WTC11 (cell line): ENCODE data around the gene WDPCP. TPM values are rescaled to one million over a fixed set of nuclear protein-coding genes. Genes with fewer than 3 reads are reported as not detected.

Experiments
- ATAC-seq: fragments of 200-7000 bp; cut with Tn5 transposase; 2 replicates; pipeline ENCODE4 v1.10.0; 2021; ENCODE audit warnings: mild to moderate bottlenecking, moderate library complexity
- CTCF ChIA-PET: fragments of 300-600 bp; sonication (Branson Sonifier 250); formaldehyde crosslinking; loops from one replicate; lab custom pipeline; 2021; ENCODE audit warnings: antibody characterized with exemption; lab: Charles Lee
- POLR2A ChIA-PET: fragments of 350-600 bp; sonication (Branson Sonifier 250); formaldehyde crosslinking; loops from one replicate; lab custom pipeline; 2021; ENCODE audit warnings: antibody characterized with exemption; lab: Charles Lee
- DNase-seq: peaks from one replicate; pipeline ENCODE4 v3.0.0; 2021; ENCODE audit warnings: low spot score
- H3K27ac Mint-ChIP-seq: 2 replicates; pipeline ENCODE4 v1.8.0; 2021; ENCODE audit warnings: mixed read lengths
- H3K27me3 Mint-ChIP-seq: 2 replicates; pipeline ENCODE4 v1.8.0; 2021; ENCODE audit warnings: low read depth, mild to moderate bottlenecking, moderate library complexity, mixed read lengths
- H3K36me3 Mint-ChIP-seq: 2 replicates; pipeline ENCODE4 v1.8.0; 2021; ENCODE audit warnings: mixed read lengths
- H3K4me1 Mint-ChIP-seq: 2 replicates; pipeline ENCODE4 v1.8.0; 2022; ENCODE audit warnings: mixed read lengths
- H3K4me3 Mint-ChIP-seq: 2 replicates; pipeline ENCODE4 v1.8.0; 2021; ENCODE audit warnings: mild to moderate bottlenecking, moderate library complexity, mixed read lengths
- H3K9me3 Mint-ChIP-seq: 2 replicates; pipeline ENCODE4 v1.8.0; 2021; ENCODE audit warnings: mixed read lengths
- ATF1 ChIP-seq: sonication (generic); formaldehyde crosslinking; IDR thresholded peaks from 2 replicates; pipeline ENCODE4 v1.8.1; 2023; ENCODE audit warnings: mild to moderate bottlenecking, moderate library complexity, missing genetic modification reagents
- ELF4 ChIP-seq: sonication (generic); formaldehyde crosslinking; IDR thresholded peaks from 2 replicates; pipeline ENCODE4 v1.8.1; 2022; ENCODE audit warnings: low read depth, mild to moderate bottlenecking, moderate library complexity, missing genetic modification reagents
- EMX1 ChIP-seq: fragments of 250-450 bp; sonication (Bioruptor Pico); IDR thresholded peaks from 2 replicates; pipeline ENCODE4 v1.8.0; 2021; ENCODE audit warnings: mild to moderate bottlenecking
- ETV6 ChIP-seq: sonication (generic); formaldehyde crosslinking; IDR thresholded peaks from 2 replicates; pipeline ENCODE4 v1.8.1; 2022; ENCODE audit warnings: mild to moderate bottlenecking, missing genetic modification reagents
- GABPB1 ChIP-seq: sonication (generic); formaldehyde crosslinking; IDR thresholded peaks from 2 replicates; pipeline ENCODE4 v1.8.1; 2023; ENCODE audit warnings: mild to moderate bottlenecking, missing genetic modification reagents
- GTF2I ChIP-seq: fragments of 250-450 bp; sonication (Bioruptor Pico); conservative IDR thresholded peaks from 2 replicates; pipeline ENCODE4 v1.4.0; 2021; ENCODE audit warnings: mild to moderate bottlenecking
- JUN ChIP-seq: sonication (generic); formaldehyde crosslinking; IDR thresholded peaks from 2 replicates; pipeline ENCODE4 v1.8.0; 2023; ENCODE audit warnings: mild to moderate bottlenecking, missing genetic modification reagents
- NFYB ChIP-seq: sonication (generic); formaldehyde crosslinking; conservative IDR thresholded peaks from 2 replicates; pipeline ENCODE4 v1.8.0; 2022; ENCODE audit warnings: low read depth, missing genetic modification reagents
- NR1H2 ChIP-seq: sonication (generic); formaldehyde crosslinking; IDR thresholded peaks from 2 replicates; pipeline ENCODE4 v1.9.0; 2021; ENCODE audit warnings: mild to moderate bottlenecking, moderate library complexity, missing genetic modification reagents
- OVOL2 ChIP-seq: fragments of 250-450 bp; sonication (Bioruptor Pico); IDR thresholded peaks from 2 replicates; pipeline ENCODE4 v1.9.0; 2021; ENCODE audit warnings: mild to moderate bottlenecking, borderline replicate concordance
- SP1 ChIP-seq: sonication (generic); formaldehyde crosslinking; conservative IDR thresholded peaks from 2 replicates; pipeline ENCODE4 v1.8.1; 2022; ENCODE audit warnings: missing genetic modification reagents
- TP53 ChIP-seq: sonication (generic); formaldehyde crosslinking; IDR thresholded peaks from 2 replicates; pipeline ENCODE4 v1.8.1; 2023; ENCODE audit warnings: mild to moderate bottlenecking, missing genetic modification reagents
- ZBTB21 ChIP-seq: sonication (generic); formaldehyde crosslinking; IDR thresholded peaks from 2 replicates; pipeline ENCODE4 v1.8.1; 2023; ENCODE audit warnings: mild to moderate bottlenecking, missing genetic modification reagents, borderline replicate concordance
- ZNF138 ChIP-seq: sonication (generic); formaldehyde crosslinking; conservative IDR thresholded peaks from 2 replicates; pipeline ENCODE4 v1.8.1; 2022; ENCODE audit warnings: mild to moderate bottlenecking, moderate library complexity, missing genetic modification reagents
- ZNF219 ChIP-seq: sonication (generic); formaldehyde crosslinking; IDR thresholded peaks from 2 replicates; pipeline ENCODE4 v1.8.0; 2023; ENCODE audit warnings: missing genetic modification reagents, mild to moderate bottlenecking, borderline replicate concordance
- total RNA-seq: library from RNA; stranded (reverse); gene quantifications from 3 replicates; pipeline ENCODE4 v1.2.3, GENCODE V29; 2021
- TF ChIP-seq, protein P1 (sequence below): sonication (generic); formaldehyde crosslinking; IDR thresholded peaks from 2 replicates; pipeline ENCODE4 v1.8.0; 2023; ENCODE audit warnings: missing genetic modification reagents, mild to moderate bottlenecking, borderline replicate concordance
- TF ChIP-seq, protein P2 (sequence below): sonication (generic); formaldehyde crosslinking; IDR thresholded peaks from 2 replicates; pipeline ENCODE4 v1.8.0; 2022; ENCODE audit warnings: missing genetic modification reagents
- TF ChIP-seq, protein P3 (sequence below): fragments of 250-450 bp; sonication (Bioruptor Pico); conservative IDR thresholded peaks from 2 replicates; pipeline ENCODE4 v1.9.0; 2021; ENCODE audit warnings: mild to moderate bottlenecking
- TF ChIP-seq, protein P4 (sequence below): sonication (generic); formaldehyde crosslinking; IDR thresholded peaks from 2 replicates; pipeline ENCODE4 v1.8.0; 2022; ENCODE audit warnings: mild to moderate bottlenecking, missing genetic modification reagents
- TF ChIP-seq, protein P5 (sequence below): sonication (generic); formaldehyde crosslinking; IDR thresholded peaks from 2 replicates; pipeline ENCODE4 v1.8.0; 2022; ENCODE audit warnings: mild to moderate bottlenecking, missing genetic modification reagents

WDPCP gene
- total RNA-seq, 1 experiment from 2014 or later: 10.9 TPM

DNA sequence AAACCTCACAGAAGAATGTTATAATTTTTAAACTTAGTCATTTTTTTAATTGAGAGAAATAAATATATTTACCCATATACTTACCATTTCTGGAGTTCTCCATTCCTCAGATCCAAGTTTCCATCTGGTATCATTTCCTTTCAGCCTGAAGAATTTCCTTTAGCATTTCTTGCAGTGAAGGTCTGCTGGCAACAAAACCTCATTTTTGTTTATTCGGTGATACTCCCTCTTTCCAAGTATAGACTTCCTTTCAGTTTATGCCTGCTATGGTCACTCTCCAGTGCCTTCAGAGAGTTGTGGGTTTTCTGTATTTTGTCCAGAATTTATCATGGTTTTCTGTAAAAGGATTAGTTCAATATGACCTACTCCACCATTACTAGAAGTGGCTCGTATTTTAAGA lies 17.0 kb downstream of the WDPCP start:
- no peaks in the 10 kb centered on the region for H3K27me3 Mint-ChIP-seq
- ChIA-PET POLR2A (no interaction called here), CTCF (no interaction called here)
- peak overlapping the region; percentile 63; the same call in 1 of the 2 replicates for H3K27ac Mint-ChIP-seq
- DNase-seq: no peak
- TF ChIP-seq JUN (CRISPR knock-in tag) (no peak), ETV6 (CRISPR knock-in tag) (no peak), EMX1 (no peak), OVOL2 (no peak), NR1H2 (no peak), ZNF138 (CRISPR knock-in tag) (no peak), NFYB (no peak), GABPB1 (no peak), ZNF219 (CRISPR knock-in tag) (no peak), ELF4 (no peak), SP1 (CRISPR knock-in tag) (no peak), GTF2I (CRISPR knock-in tag) (no peak), ZBTB21 (CRISPR knock-in tag) (no peak), TP53 (CRISPR knock-in tag) (no peak), ATF1 (CRISPR knock-in tag) (no peak)
- TF ChIP-seq, protein P1, sequence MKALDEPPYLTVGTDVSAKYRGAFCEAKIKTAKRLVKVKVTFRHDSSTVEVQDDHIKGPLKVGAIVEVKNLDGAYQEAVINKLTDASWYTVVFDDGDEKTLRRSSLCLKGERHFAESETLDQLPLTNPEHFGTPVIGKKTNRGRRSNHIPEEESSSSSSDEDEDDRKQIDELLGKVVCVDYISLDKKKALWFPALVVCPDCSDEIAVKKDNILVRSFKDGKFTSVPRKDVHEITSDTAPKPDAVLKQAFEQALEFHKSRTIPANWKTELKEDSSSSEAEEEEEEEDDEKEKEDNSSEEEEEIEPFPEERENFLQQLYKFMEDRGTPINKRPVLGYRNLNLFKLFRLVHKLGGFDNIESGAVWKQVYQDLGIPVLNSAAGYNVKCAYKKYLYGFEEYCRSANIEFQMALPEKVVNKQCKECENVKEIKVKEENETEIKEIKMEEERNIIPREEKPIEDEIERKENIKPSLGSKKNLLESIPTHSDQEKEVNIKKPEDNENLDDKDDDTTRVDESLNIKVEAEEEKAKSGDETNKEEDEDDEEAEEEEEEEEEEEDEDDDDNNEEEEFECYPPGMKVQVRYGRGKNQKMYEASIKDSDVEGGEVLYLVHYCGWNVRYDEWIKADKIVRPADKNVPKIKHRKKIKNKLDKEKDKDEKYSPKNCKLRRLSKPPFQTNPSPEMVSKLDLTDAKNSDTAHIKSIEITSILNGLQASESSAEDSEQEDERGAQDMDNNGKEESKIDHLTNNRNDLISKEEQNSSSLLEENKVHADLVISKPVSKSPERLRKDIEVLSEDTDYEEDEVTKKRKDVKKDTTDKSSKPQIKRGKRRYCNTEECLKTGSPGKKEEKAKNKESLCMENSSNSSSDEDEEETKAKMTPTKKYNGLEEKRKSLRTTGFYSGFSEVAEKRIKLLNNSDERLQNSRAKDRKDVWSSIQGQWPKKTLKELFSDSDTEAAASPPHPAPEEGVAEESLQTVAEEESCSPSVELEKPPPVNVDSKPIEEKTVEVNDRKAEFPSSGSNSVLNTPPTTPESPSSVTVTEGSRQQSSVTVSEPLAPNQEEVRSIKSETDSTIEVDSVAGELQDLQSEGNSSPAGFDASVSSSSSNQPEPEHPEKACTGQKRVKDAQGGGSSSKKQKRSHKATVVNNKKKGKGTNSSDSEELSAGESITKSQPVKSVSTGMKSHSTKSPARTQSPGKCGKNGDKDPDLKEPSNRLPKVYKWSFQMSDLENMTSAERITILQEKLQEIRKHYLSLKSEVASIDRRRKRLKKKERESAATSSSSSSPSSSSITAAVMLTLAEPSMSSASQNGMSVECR: no peak
- TF ChIP-seq, protein P2, sequence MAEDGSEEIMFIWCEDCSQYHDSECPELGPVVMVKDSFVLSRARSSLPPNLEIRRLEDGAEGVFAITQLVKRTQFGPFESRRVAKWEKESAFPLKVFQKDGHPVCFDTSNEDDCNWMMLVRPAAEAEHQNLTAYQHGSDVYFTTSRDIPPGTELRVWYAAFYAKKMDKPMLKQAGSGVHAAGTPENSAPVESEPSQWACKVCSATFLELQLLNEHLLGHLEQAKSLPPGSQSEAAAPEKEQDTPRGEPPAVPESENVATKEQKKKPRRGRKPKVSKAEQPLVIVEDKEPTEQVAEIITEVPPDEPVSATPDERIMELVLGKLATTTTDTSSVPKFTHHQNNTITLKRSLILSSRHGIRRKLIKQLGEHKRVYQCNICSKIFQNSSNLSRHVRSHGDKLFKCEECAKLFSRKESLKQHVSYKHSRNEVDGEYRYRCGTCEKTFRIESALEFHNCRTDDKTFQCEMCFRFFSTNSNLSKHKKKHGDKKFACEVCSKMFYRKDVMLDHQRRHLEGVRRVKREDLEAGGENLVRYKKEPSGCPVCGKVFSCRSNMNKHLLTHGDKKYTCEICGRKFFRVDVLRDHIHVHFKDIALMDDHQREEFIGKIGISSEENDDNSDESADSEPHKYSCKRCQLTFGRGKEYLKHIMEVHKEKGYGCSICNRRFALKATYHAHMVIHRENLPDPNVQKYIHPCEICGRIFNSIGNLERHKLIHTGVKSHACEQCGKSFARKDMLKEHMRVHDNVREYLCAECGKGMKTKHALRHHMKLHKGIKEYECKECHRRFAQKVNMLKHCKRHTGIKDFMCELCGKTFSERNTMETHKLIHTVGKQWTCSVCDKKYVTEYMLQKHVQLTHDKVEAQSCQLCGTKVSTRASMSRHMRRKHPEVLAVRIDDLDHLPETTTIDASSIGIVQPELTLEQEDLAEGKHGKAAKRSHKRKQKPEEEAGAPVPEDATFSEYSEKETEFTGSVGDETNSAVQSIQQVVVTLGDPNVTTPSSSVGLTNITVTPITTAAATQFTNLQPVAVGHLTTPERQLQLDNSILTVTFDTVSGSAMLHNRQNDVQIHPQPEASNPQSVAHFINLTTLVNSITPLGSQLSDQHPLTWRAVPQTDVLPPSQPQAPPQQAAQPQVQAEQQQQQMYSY (CRISPR knock-in tag): no peak
- TF ChIP-seq, protein P3, sequence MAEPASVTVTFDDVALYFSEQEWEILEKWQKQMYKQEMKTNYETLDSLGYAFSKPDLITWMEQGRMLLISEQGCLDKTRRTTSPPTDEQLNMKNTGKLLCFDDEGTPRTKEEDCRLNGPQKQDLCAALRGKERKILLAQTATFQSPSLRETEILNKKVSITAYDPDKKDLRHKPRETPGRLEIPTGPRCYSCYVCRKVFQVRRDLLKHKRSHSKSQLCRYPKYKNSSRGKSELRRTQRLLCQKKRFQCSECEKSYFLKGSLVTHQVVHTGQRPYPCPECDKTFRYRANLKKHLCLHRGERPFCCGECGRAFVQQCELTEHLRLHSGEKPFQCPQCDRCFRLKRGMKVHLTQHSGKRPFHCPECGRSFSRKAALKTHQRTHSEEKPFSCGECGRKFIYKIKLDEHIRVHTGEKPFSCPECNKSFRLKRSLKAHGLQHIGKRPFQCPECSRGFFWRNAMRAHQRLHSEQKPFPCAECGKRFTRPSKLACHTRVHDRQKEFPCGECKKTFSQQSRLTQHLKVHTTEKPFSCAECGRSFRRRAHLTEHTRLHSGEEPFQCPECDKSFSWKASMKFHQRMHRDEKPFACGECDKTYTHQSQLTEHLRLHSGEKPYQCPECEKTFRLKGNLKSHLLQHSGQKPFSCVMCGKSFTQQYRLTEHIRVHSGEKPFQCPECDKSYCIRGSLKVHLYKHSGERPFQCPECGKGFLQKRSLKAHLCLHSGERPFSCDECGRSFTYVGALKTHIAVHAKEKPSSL: no peak
- TF ChIP-seq, protein P4, sequence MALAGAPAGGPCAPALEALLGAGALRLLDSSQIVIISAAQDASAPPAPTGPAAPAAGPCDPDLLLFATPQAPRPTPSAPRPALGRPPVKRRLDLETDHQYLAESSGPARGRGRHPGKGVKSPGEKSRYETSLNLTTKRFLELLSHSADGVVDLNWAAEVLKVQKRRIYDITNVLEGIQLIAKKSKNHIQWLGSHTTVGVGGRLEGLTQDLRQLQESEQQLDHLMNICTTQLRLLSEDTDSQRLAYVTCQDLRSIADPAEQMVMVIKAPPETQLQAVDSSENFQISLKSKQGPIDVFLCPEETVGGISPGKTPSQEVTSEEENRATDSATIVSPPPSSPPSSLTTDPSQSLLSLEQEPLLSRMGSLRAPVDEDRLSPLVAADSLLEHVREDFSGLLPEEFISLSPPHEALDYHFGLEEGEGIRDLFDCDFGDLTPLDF: no peak
- TF ChIP-seq, protein P5, sequence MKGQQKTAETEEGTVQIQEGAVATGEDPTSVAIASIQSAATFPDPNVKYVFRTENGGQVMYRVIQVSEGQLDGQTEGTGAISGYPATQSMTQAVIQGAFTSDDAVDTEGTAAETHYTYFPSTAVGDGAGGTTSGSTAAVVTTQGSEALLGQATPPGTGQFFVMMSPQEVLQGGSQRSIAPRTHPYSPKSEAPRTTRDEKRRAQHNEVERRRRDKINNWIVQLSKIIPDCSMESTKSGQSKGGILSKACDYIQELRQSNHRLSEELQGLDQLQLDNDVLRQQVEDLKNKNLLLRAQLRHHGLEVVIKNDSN (CRISPR knock-in tag): no peak
- H3K4me1 Mint-ChIP-seq: peaks cover 28% of the 10 kb centered on the region
- no peak for ATAC-seq
- no peak overlapping the region for H3K4me3 Mint-ChIP-seq
- H3K9me3 Mint-ChIP-seq: peaks cover 49% of the 10 kb centered on the region
- peaks cover 50% of the 10 kb centered on the region for H3K36me3 Mint-ChIP-seq
